ENCODE results near the gene AGBL1. TPM values are rescaled to one million over a fixed set of nuclear protein-coding genes. Genes with fewer than 3 reads are reported as not detected.

Gene AGBL1
- total and polyA plus RNA-seq, 7 donors, result 0.96 to 34.8 (median 6.6) TPM

DNA sequence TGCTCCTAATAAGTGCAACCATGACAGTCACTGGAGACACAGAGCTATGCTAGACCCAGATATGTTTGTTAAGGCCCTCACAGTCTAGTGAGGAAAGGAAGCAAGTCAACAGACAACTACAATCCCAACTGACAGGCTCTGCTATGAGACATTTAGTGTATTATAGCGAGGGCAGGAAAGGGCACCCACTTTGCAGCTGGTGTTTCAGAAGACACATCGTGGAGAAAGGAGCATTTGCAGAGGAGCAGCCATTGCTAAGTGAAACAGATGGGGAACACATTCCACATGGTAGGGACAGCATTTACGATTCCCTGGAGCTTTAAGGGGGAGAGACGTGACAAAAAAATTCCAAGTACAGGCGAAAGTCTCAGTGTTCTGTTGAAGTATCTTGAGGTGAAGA, 685.6 kb downstream of the AGBL1 start:
- no peak for ATAC-seq
- H3K27me3 ChIP-seq (ENCODE audit: insufficient read depth in 3 of 3, low read length in 2 of 3), result no peaks in the 10 kb centered on the region
- TF ChIP-seq, protein P1, sequence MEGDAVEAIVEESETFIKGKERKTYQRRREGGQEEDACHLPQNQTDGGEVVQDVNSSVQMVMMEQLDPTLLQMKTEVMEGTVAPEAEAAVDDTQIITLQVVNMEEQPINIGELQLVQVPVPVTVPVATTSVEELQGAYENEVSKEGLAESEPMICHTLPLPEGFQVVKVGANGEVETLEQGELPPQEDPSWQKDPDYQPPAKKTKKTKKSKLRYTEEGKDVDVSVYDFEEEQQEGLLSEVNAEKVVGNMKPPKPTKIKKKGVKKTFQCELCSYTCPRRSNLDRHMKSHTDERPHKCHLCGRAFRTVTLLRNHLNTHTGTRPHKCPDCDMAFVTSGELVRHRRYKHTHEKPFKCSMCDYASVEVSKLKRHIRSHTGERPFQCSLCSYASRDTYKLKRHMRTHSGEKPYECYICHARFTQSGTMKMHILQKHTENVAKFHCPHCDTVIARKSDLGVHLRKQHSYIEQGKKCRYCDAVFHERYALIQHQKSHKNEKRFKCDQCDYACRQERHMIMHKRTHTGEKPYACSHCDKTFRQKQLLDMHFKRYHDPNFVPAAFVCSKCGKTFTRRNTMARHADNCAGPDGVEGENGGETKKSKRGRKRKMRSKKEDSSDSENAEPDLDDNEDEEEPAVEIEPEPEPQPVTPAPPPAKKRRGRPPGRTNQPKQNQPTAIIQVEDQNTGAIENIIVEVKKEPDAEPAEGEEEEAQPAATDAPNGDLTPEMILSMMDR (IDR thresholded peaks at IDR 0.05), result no peak
- H3K27ac ChIP-seq, result no peak overlapping the region
- WGBS, 3 donors, result 53 to 61% (median 54%) methylated on average over 5 of the region's 5 CpGs
- H3K4me3 ChIP-seq, result no peak overlapping the region
- H3K36me3 ChIP-seq (ENCODE audit: insufficient read depth in 1 of 2, low read depth in 1 of 2), result no peaks in the 10 kb centered on the region
- H3K4me1 ChIP-seq, result peaks cover 4% of the 10 kb centered on the region
- intact Hi-C loops (cut with DNase I), result no loop called here
- no peaks in the 10 kb centered on the region for H3K9me3 ChIP-seq
- no peak for DNase-seq

DNA sequence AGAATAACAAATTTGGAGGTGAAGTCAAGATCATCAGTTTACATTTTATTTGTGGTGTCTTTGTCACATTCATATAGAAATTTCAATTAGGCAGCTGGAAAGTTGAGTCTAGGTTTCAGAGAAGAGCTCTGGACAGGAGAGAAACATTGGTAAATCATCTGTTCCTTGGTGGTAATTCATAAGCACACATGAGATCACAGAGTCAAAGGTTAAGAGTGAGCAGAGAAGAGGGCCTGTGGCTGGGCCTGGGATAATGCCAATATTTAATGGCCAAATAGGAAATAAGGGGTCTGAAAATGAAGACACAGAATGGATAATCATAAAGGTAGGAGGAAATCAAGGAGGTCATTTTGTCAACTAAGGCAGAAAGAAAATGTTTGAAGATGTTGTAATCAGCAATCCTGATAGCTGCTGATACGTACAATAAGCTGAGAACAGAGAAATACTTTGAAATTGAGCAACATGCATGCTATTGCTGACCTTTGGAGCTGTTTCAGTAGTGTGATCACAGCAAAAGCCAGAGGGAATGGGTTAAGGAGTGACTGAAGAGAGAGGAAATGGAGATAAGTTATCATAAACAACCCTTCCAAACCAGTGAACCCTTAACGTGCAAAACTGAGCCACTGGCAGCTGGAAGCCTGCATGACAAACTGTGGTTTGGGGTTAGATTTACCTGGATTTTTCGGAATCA, 692.8 kb downstream of the AGBL1 start:
- H3K4me1 ChIP-seq, result no peaks in the 10 kb centered on the region
- no peaks in the 10 kb centered on the region for H3K9me3 ChIP-seq
- H3K4me3 ChIP-seq, result no peak overlapping the region
- 72 to 76% (median 73%) methylated on average over 3 of the region's 3 CpGs for WGBS, 3 donors
- TF ChIP-seq, protein P1 (IDR thresholded peaks at IDR 0.05), result no peak
- intact Hi-C loops (cut with DNase I), result no loop called here
- no peaks in the 10 kb centered on the region for H3K27me3 ChIP-seq (ENCODE audit: insufficient read depth in 3 of 3, low read length in 2 of 3)
- DNase-seq, result no peak
- ATAC-seq, result no peak
- H3K27ac ChIP-seq, result no peak overlapping the region
- H3K36me3 ChIP-seq (ENCODE audit: insufficient read depth in 1 of 2, low read depth in 1 of 2), result no peaks in the 10 kb centered on the region

DNA sequence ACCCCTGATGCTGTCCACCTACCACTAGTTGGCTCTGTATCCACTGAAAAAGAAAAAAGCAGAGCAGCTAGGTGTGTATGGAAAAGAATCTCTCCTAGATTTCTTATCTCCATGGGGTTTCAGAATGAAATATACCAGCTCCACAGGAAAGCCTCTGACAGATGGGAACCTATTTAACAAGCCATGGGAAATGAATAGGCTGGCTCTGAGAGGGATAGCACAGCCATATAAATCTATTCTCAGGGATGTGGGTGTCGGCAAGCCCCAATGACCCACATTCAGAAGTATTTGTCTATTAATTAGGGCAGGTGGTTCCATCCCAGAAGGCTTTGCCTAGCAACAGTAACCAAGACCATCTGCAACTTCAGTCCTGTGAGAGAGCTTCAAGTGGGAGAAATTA, 694.1 kb downstream of the AGBL1 start:
- whole genome bisulfite sequencing, 3 donors, result 68 to 81% (median 69%) methylated on average over 1 of the region's 1 CpG
- Histone ChIP-seq H3K4me1 (no peaks in the 10 kb centered on the region), H3K27ac (no peak overlapping the region), H3K4me3 (no peak overlapping the region), H3K36me3 (ENCODE audit: insufficient read depth in 1 of 2, low read depth in 1 of 2) (no peaks in the 10 kb centered on the region), H3K27me3 (ENCODE audit: insufficient read depth in 3 of 3, low read length in 2 of 3) (no peaks in the 10 kb centered on the region), H3K9me3 (no peaks in the 10 kb centered on the region)
- DNase-seq (no peak), ATAC-seq (no peak)
- intact Hi-C loops (cut with DNase I), result no loop called here
- TF ChIP-seq, protein P1 (IDR thresholded peaks at IDR 0.05), result no peak

DNA sequence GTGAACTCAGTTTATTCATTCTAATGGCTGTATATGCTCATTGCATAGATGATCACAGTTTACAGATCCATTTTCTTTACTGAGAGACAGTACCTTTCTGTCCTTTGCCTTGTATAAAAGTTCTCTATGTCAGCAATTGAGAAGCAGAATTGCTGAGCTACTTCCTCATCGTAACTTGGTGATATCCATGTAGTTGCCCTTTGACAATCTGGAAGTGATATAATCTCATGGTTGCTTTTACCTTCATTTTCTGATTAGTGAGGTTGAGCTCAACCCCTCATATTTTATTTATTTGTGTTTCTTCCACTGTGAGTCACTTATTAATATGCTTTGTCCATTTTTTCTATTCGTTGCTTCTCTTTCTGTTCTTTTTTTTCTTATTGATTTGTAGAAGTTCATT, 696.5 kb downstream of the AGBL1 start:
- no peak for DNase-seq
- Histone ChIP-seq H3K9me3 (no peaks in the 10 kb centered on the region), H3K4me3 (no peak overlapping the region), H3K27me3 (ENCODE audit: insufficient read depth in 3 of 3, low read length in 2 of 3) (no peaks in the 10 kb centered on the region), H3K36me3 (ENCODE audit: insufficient read depth in 1 of 2, low read depth in 1 of 2) (no peaks in the 10 kb centered on the region), H3K4me1 (no peaks in the 10 kb centered on the region), H3K27ac (no peak overlapping the region)
- 79 to 87% (median 86%) methylated on average over 2 of the region's 2 CpGs for WGBS, 3 donors
- TF ChIP-seq, protein P1 (IDR thresholded peaks at IDR 0.05), result no peak
- ATAC-seq, result no peak
- intact Hi-C loops (cut with DNase I), result no loop called here

DNA sequence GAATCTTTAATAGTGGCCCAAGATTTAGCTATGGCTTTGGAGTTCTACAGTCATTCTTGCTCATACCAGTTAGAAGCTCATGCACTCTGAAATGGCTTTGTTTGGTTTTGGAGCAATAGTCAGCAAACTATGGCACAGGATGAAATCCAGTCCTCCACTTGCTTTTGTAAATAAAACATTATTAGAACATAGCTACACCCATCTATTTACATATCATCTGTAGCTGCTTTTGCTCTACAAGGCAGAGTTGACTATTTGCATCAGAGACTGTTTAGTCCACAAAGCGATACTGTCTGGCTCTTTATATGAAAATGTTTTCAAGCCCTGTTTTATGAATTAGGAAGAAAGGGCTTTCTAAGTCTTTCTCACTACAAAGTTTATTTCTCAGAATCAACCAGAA, 716.9 kb downstream of the AGBL1 start:
- 93 to 97% (median 96%) methylated on average over 1 of the region's 1 CpG for WGBS, 3 donors
- DNase-seq (no peak), ATAC-seq (no peak)
- TF ChIP-seq, protein P1 (IDR thresholded peaks at IDR 0.05), result no peak
- no peaks in the 10 kb centered on the region for H3K9me3 ChIP-seq
- no peak overlapping the region for H3K4me3 ChIP-seq
- H3K36me3 ChIP-seq (ENCODE audit: insufficient read depth in 1 of 2, low read depth in 1 of 2), result no peaks in the 10 kb centered on the region
- no peak overlapping the region for H3K27ac ChIP-seq
- H3K27me3 ChIP-seq (ENCODE audit: insufficient read depth in 3 of 3, low read length in 2 of 3), result no peaks in the 10 kb centered on the region
- intact Hi-C loops (cut with DNase I), result no loop called here
- H3K4me1 ChIP-seq, result peaks cover 17% of the 10 kb centered on the region

Measured in psoas muscle (tissue), 8 donors.